ENCODE results near the gene RPS19.
A peak's percentile ranks its signal among the peaks of the same experiment; 100 is the strongest.

- peak; percentile 62 to 99 (median 79) for TF ChIP-seq CTCF (IDR thresholded peaks at IDR 0.05)
- TF ChIP-seq POLR2A (IDR thresholded peaks at IDR 0.05) = peak; percentile 83
- no peak for TF ChIP-seq EP300 (IDR thresholded peaks at IDR 0.05; ENCODE audit: low read depth)
- TF ChIP-seq POLR2AphosphoS5 (IDR thresholded peaks at IDR 0.05) = peak; percentile 86 to 95 (median 94)
Measured at GRCh38 chr19:41859618-41860418, at the start of gene RPS19.
